ENCODE results near the gene BANP.
A peak's percentile ranks its signal among the peaks of the same experiment; 100 is the strongest.
"Not testable (repeated sequence)": the region's sequence is repeated elsewhere in the genome, so short reads cannot be mapped to it uniquely, and the experiment has no call there.

Gene BANP

DNA sequence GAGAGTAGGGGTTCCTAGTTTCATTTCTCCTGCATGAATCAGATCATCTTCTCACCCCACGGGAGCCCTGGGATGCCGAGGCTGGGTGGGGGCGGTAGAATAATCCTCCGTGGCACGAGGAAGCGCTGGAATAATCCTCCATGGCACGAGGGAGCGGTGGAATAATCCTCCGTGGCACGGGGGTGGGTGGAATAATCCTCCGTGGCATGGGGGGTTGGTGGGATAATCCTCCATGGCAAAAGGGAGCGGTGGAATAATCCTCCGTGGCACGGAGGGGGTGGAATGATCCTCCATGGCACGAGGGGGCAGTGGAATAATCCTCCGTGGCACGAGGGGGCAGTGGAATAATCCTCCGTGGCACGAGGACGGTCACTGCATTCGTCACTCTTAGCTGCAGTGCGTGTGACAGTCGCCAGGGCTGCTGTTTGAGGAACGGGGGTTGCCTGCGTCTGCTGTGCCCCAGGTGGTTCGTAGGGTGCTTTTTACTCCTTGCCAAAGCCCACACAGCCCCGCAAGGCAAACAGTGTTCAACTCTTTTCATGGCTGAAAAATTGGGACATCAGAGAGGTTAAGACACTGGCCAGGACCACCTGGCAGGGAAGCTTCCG is 152.5 kb downstream of the BANP start:
- no peak overlapping the region for H3K4me3 ChIP-seq (ENCODE audit: low read length)
- TF ChIP-seq, protein P1, sequence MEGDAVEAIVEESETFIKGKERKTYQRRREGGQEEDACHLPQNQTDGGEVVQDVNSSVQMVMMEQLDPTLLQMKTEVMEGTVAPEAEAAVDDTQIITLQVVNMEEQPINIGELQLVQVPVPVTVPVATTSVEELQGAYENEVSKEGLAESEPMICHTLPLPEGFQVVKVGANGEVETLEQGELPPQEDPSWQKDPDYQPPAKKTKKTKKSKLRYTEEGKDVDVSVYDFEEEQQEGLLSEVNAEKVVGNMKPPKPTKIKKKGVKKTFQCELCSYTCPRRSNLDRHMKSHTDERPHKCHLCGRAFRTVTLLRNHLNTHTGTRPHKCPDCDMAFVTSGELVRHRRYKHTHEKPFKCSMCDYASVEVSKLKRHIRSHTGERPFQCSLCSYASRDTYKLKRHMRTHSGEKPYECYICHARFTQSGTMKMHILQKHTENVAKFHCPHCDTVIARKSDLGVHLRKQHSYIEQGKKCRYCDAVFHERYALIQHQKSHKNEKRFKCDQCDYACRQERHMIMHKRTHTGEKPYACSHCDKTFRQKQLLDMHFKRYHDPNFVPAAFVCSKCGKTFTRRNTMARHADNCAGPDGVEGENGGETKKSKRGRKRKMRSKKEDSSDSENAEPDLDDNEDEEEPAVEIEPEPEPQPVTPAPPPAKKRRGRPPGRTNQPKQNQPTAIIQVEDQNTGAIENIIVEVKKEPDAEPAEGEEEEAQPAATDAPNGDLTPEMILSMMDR (IDR thresholded peaks at IDR 0.05; ENCODE audit: insufficient read depth, low read depth, low read length, missing control alignments), result no peak
- DNase-seq (ENCODE audit: low read depth), result no peak

DNA sequence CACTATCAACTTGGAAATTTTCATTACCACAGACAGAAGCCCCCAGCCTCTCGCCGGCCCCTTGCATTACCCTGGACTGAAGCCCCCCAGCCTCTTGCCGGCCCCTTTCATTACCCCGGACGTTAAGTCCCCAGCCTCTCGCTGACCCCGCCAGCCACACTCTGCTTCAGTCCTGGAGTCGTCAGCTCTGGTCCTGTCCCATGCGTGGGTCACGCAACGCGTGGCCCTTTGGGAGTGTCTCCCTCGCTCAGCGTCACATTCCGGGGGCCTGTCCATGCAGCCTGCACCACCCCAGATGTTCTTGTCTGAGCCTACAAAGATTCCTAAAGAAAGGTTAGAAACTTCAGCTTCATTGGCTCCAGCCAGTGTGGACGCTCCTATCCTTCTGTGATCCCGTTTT is 153.1 kb downstream of the BANP start:
- H3K4me3 ChIP-seq (ENCODE audit: low read length); DNase-seq (ENCODE audit: low read depth): not testable (repeated sequence)

DNA sequence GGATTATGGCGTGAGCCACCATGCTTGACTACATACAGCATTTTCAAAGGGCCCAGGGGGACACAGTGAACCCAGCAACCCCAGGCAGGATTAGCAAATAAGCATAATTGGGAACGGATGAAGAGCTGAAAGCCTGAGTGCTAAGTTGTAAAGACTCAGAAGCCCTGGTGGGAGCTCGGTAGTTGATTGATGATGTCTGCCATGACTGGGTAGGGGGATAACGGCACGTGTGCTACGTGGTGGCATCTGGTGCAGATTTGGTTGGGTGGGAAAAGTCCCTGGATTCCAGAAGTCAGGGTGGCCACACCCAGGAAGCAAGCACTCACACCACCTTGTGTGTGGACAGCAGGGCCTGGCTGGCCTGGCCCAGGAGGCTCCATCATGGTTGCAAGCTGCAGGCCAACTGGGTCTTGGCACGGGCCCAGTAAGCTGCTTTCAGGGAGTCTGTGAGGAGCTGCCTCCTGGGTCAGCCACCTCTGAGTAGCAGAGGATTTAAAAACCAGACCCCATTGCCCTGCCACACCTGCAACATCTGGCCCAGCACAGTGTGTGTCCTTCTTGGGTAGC is 154.4 kb downstream of the BANP start:
- DNase-seq (ENCODE audit: low read depth); H3K4me3 ChIP-seq (ENCODE audit: low read length): not testable (repeated sequence)

- DNase-seq (ENCODE audit: low read depth); H3K4me3 ChIP-seq (ENCODE audit: low read length): not testable (repeated sequence)
Measured at GRCh38 chr16:88106566-88106965, 155.3 kb downstream of the BANP start.

DNA sequence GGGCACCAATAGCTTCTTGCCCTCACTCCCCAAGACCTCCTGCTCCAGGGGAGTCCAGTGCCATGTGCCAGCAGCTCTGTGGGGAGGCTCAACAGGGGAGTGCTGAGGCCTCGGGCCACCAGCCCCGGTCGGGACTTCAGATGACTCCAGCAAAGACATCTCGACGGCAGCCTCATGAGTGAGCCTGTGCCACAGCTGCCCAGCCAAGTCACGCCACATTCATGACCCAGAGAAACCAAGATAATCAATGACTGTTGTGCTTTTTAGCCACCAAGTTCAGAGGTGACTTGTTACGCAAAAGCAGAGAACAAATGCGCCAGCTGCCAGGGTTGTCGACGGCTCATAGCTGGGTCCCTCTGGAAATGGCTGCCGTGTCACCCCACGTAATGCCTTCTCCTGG is 157.5 kb downstream of the BANP start:
- no peak for DNase-seq (ENCODE audit: low read depth)
- TF ChIP-seq, protein P1 (IDR thresholded peaks at IDR 0.05; ENCODE audit: insufficient read depth, low read depth, low read length, missing control alignments), result no peak
- H3K4me3 ChIP-seq (ENCODE audit: low read length), result no peak overlapping the region

DNA sequence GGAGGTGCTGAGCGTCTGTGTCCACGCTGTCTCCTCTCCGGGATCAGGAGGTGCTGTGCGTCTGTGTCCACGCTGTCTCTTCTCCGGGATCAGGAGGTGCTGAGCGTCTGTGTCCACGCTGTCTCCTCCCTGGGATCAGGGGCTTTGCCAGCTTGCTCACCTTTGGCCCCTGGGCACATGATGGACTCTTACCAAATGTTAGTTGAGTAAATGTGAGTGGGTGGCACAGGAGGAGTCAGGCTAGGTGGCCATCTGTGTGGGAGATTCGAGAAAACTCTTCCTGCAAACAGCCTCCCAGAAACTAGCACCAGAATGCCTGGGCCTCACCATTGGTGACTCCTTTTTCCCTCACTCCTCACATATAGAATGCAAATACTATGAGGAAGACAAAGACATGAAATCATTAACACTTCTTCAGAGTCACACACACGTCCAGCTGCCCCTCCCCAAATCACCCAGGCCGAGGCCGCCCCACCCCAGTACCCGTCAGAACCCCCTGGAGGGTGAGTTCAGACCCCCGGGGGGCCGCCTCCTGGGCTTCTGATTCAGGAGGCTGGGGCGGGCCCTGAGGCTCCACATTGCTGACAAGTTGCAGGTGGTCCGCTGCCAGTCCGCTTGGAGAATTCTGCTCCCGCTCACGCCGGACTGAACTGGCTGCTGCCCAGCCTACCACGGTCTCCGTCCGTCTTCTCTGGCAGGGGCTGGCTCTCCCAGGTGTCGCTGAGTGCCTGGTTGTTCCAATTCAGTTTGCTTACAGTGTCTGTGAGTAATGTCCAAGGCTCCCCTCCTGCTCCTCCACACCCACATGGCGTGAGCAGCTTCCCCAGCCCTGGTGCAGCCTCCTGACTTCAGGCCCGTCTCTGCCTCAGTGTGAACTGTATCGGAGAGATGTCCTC is 158.7 kb downstream of the BANP start:
- H3K4me3 ChIP-seq (ENCODE audit: low read length), result not testable (repeated sequence)

DNA sequence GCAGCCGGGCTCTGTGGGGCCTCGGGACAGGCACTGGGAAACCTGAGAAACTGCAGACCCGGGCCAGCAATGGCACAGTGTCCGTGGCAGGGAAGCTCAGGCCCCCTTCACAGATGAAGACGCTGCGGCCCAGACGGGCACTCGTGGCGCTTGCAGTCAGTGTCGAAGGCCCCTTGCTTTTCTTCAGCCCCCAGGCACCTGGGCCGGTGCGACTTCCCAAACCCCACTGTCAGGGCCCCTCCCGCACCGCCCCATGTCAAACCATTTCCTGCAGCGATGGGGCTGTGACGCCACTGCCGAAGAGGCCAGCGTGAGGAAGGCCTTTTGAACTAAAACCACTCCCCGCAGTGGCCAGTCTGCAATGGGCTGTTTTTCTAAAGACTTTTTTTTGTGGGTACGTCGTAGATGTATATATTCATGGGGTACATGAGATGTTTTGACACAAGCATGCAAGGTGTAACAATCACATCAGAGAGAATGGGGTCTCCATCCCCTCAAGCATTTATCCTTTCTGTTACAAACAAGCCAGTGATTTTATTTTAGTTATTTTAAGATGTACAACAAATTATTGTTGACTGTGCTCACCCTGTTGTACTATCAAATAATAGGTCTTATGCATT is 159.8 kb downstream of the BANP start:
- not testable (repeated sequence) for H3K4me3 ChIP-seq (ENCODE audit: low read length); DNase-seq (ENCODE audit: low read depth)

More for the DNA sequence above, 158.7 kb downstream of the BANP start:
- DNase-seq (ENCODE audit: low read depth), result peak; percentile 12

- not testable (repeated sequence) for H3K4me3 ChIP-seq (ENCODE audit: low read length); DNase-seq (ENCODE audit: low read depth)
Measured at GRCh38 chr16:88111976-88112375, 160.7 kb downstream of the BANP start.

DNA sequence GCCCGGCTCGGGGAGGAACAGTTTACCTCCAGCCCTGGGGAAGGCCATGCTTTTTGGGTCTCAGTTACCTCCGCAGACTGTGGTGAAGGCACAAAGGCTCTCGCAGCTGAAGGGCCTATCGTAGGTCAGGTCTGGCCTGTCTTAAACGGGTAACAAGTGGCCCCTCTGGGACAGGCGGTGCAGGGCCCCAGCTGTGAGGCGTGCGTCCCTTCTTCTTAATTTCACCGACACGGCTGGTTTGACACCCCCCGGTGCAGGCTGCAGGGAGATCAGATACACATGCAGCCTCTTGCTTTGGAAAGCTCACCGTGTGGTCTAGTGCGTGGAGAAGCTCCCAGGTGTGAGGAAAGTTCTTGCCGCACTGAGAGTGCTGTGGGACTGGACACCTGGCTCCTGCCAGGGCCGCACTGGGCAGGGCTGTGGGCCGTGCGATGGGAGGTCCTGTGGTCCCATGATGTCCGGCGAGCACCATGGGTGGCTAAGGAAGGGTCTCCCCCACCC is 162.4 kb downstream of the BANP start:
- H3K4me3 ChIP-seq (ENCODE audit: low read length), result no peak overlapping the region
- no peak for DNase-seq (ENCODE audit: low read depth)
- TF ChIP-seq, protein P1 (IDR thresholded peaks at IDR 0.05; ENCODE audit: insufficient read depth, low read depth, low read length, missing control alignments), result no peak

GRCh38 chr16:88114541-88115228 is 163.5 kb downstream of the BANP start:
- H3K4me3 ChIP-seq (ENCODE audit: low read length); DNase-seq (ENCODE audit: low read depth): not testable (repeated sequence)
